ENCODE data around the gene FIG4.
"Not testable (repeated sequence)": the region's sequence is repeated elsewhere in the genome, so short reads cannot be mapped to it uniquely, and the experiment has no call there.

FIG4 gene

GRCh38 chr6:109826551-109826950 is 135.5 kb downstream of the FIG4 start:
- Histone ChIP-seq H3K9me3 (no peaks in the 10 kb centered on the region), H3K36me3 (no peaks in the 10 kb centered on the region), H3K4me3 (ENCODE audit: low read depth in 1 of 2, low read length in 1 of 2) (no peak overlapping the region), H3K27ac (no peak overlapping the region), H3K4me1 (ENCODE audit: control insufficient read depth in 1 of 2, insufficient read depth in 1 of 2, low read depth in 1 of 2, low read length in 1 of 2) (peaks cover 36 to 39% of the 10 kb centered on the region in 2 experiments), H3K27me3 (no peaks in the 10 kb centered on the region)
- TF ChIP-seq CTCF (IDR thresholded peaks at IDR 0.05): no peak

- not testable (repeated sequence) for H3K27ac ChIP-seq; H3K36me3 ChIP-seq; H3K27me3 ChIP-seq; H3K4me1 ChIP-seq (ENCODE audit: control insufficient read depth in 1 of 2, insufficient read depth in 1 of 2, low read depth in 1 of 2, low read length in 1 of 2); H3K9me3 ChIP-seq; H3K4me3 ChIP-seq (ENCODE audit: low read depth in 1 of 2, low read length in 1 of 2)
Measured at GRCh38 chr6:109831352-109831751, 140.3 kb downstream of the FIG4 start.

- no peak overlapping the region for H3K27ac ChIP-seq
- H3K9me3 ChIP-seq: no peaks in the 10 kb centered on the region
- H3K4me1 ChIP-seq (ENCODE audit: control insufficient read depth in 1 of 2, insufficient read depth in 1 of 2, low read depth in 1 of 2, low read length in 1 of 2): no peaks in the 10 kb centered on the region
- no peak for TF ChIP-seq CTCF (IDR thresholded peaks at IDR 0.05)
- no peaks in the 10 kb centered on the region for H3K36me3 ChIP-seq
- H3K4me3 ChIP-seq (ENCODE audit: low read depth in 1 of 2, low read length in 1 of 2): no peak overlapping the region
- H3K27me3 ChIP-seq: no peaks in the 10 kb centered on the region
Measured at GRCh38 chr6:109834131-109834530, 143.0 kb downstream of the FIG4 start.

DNA sequence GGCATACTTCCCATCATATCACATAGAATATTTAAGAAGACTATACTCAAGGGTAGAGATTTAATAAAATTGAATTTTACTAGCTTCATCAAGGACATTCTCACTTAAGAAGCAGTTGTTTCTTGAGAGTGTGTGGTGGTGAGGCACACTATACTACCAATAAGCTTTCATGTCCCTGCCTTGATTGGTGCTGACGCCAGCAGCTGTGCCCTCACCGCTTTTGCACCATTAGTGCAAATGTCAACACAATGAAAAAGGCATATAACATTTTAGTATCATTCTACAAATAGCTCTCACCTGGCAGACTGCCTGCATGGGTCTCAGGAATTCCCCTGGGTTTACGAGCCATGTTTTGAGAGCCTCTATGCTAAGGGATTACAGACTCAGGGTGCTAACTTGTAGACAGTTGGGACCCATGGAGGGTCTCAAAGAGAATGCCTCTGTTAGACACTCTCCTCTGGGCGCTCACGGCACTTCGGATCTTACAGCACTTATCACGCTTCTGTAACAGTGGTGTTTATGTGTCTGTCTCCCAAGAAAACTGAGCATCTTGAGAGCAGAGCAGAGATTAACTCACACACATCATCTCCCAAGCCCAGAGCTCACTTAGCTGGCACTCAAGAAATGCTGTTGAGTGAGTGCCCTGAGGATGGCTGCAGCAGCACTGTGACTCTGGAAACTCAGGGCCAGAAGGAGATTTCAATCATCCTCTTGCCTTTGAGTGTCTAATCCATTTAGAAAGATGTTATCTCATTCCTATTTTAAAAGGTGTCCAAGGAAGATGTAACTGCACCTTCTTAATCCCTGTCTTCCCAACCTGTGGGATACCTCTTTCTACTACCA is 143.7 kb downstream of the FIG4 start:
- H3K36me3 ChIP-seq: no peaks in the 10 kb centered on the region
- no peaks in the 10 kb centered on the region for H3K4me1 ChIP-seq (ENCODE audit: control insufficient read depth in 1 of 2, insufficient read depth in 1 of 2, low read depth in 1 of 2, low read length in 1 of 2)
- no peak overlapping the region for H3K27ac ChIP-seq
- no peaks in the 10 kb centered on the region for H3K9me3 ChIP-seq
- no peak for TF ChIP-seq CTCF (IDR thresholded peaks at IDR 0.05)
- H3K27me3 ChIP-seq: no peaks in the 10 kb centered on the region
- no peak overlapping the region for H3K4me3 ChIP-seq (ENCODE audit: low read depth in 1 of 2, low read length in 1 of 2)

GRCh38 chr6:109840034-109840433 is 148.9 kb downstream of the FIG4 start:
- Histone ChIP-seq H3K4me3 (ENCODE audit: low read depth in 1 of 2, low read length in 1 of 2) (no peak overlapping the region), H3K36me3 (no peaks in the 10 kb centered on the region), H3K9me3 (no peaks in the 10 kb centered on the region), H3K27ac (no peak overlapping the region), H3K27me3 (no peaks in the 10 kb centered on the region), H3K4me1 (ENCODE audit: control insufficient read depth in 1 of 2, insufficient read depth in 1 of 2, low read depth in 1 of 2, low read length in 1 of 2) (no peaks in the 10 kb centered on the region)
- no peak for TF ChIP-seq CTCF (IDR thresholded peaks at IDR 0.05)

- H3K36me3 ChIP-seq: no peaks in the 10 kb centered on the region
- H3K27ac ChIP-seq: no peak overlapping the region
- no peaks in the 10 kb centered on the region for H3K9me3 ChIP-seq
- TF ChIP-seq CTCF (IDR thresholded peaks at IDR 0.05): no peak
- no peak overlapping the region for H3K4me3 ChIP-seq (ENCODE audit: low read depth in 1 of 2, low read length in 1 of 2)
- H3K4me1 ChIP-seq (ENCODE audit: control insufficient read depth in 1 of 2, insufficient read depth in 1 of 2, low read depth in 1 of 2, low read length in 1 of 2): no peaks in the 10 kb centered on the region
- H3K27me3 ChIP-seq: no peaks in the 10 kb centered on the region
Measured at GRCh38 chr6:109840796-109841195, 149.7 kb downstream of the FIG4 start.

All from neutrophil (primary cell).